PC-9 (cell line): Measurements from ENCODE around the gene WDR77. TPM values are rescaled to one million over a fixed set of nuclear protein-coding genes. Genes with fewer than 3 reads are reported as not detected.

Source experiments
- BruUV-seq: library from RNA; stranded (reverse); fragments of 400-500 nt; replicated peaks from 2 replicates; lab custom pipeline; 2021; lab: Mats Ljungman, UMichigan
- CTCF ChIA-PET: fragments of 300-600 bp; sonication (Branson Sonifier 250); formaldehyde crosslinking; loops from one replicate; lab custom pipeline; 2022; ENCODE audit warnings: antibody characterized with exemption; lab: Charles Lee
- POLR2A ChIA-PET: fragments of 300-600 bp; sonication (Branson Sonifier 250); formaldehyde crosslinking; loops from one replicate; lab custom pipeline; 2022; ENCODE audit warnings: antibody characterized with exemption; ENCODE audit not compliant: unreplicated experiment; lab: Charles Lee
- DNase-seq, 2 experiments: peaks; one replicate each; pipeline versions ENCODE4 v3.0.0 to v3.0.0-alpha.2; 2015 to 2022; ENCODE audit warnings: mixed read lengths in 1 of 2
- H2AFZ ChIP-seq: fragments of 200-600 bp; sonication (generic); 2 replicates; pipeline ENCODE4 v1.8.1; 2017; ENCODE audit warnings: antibody characterized with exemption
- H3F3A ChIP-seq: fragments of 200-600 bp; sonication (generic); 2 replicates; pipeline ENCODE4 v1.8.1; 2017; ENCODE audit warnings: antibody characterized with exemption, mild to moderate bottlenecking, low read depth; ENCODE audit not compliant: insufficient read depth
- H3K27ac ChIP-seq: fragments of 200-600 bp; sonication (generic); 2 replicates; pipeline ENCODE4 v1.6.1; 2016; ENCODE audit warnings: mixed run types
- H3K27me3 ChIP-seq: fragments of 200-600 bp; sonication (generic); 2 replicates; pipeline ENCODE4 v1.6.1; 2016; ENCODE audit warnings: low read depth, mixed run types; ENCODE audit not compliant: insufficient read depth
- H3K36me3 ChIP-seq: fragments of 200-600 bp; sonication (generic); 2 replicates; pipeline ENCODE4 v1.6.1; 2016; ENCODE audit warnings: low read depth, mixed run types
- H3K4me1 ChIP-seq: fragments of 200-600 bp; sonication (generic); replicated peaks from 2 replicates; pipeline ENCODE4 v1.6.1; 2016; ENCODE audit warnings: mixed run types; ENCODE audit not compliant: insufficient read depth
- H3K4me2 ChIP-seq: fragments of 200-600 bp; sonication (generic); 2 replicates; pipeline ENCODE4 v1.6.1; 2017; ENCODE audit warnings: mixed run types
- H3K4me3 ChIP-seq: fragments of 200-600 bp; sonication (generic); 2 replicates; pipeline ENCODE4 v1.6.1; 2016; ENCODE audit warnings: mixed run types
- H3K79me2 ChIP-seq: fragments of 200-600 bp; sonication (generic); 2 replicates; pipeline ENCODE4 v1.6.1; 2017; ENCODE audit warnings: low read depth, mixed run types
- H3K9me2 ChIP-seq: fragments of 200-600 bp; sonication (generic); 2 replicates; pipeline ENCODE4 v1.8.1; 2017; ENCODE audit warnings: mild to moderate bottlenecking; ENCODE audit not compliant: insufficient read depth
- H3K9me3 ChIP-seq: fragments of 200-600 bp; sonication (generic); 2 replicates; pipeline ENCODE4 v1.8.1; 2016; ENCODE audit warnings: low read depth; ENCODE audit not compliant: insufficient read depth
- H4K20me1 ChIP-seq: fragments of 200-600 bp; sonication (generic); 2 replicates; pipeline ENCODE4 v1.8.1; 2017; ENCODE audit not compliant: insufficient read depth
- EZH2 ChIP-seq: fragments of 200-600 bp; sonication (generic); IDR thresholded peaks from 2 replicates; pipeline ENCODE4 v1.8.0; 2017; ENCODE audit warnings: antibody characterized with exemption, low read depth
- intact Hi-C: fragments of 100-400 bp; cut with micrococcal nuclease; formaldehyde crosslinking; loops from one replicate; pipeline ENCODE4 v1.10.0; 2022; ENCODE audit not compliant: unreplicated experiment
- total RNA-seq: library from RNA; stranded (reverse); gene quantifications from 2 replicates; pipeline ENCODE4 v1.2.3, GENCODE V29; 2021
- TF ChIP-seq, protein P1 (sequence below): fragments of 200-600 bp; sonication (generic); conservative IDR thresholded peaks from 2 replicates; pipeline ENCODE4 v1.6.1; 2017; ENCODE audit warnings: mixed run types, antibody characterized with exemption, mild to moderate bottlenecking, moderate library complexity

Gene WDR77
- total RNA-seq, 1 experiment from 2014 or later: 23.7 TPM

GRCh38 chr1:111446546-111446945, 2.5 kb downstream of the WDR77 start:
- Histone ChIP-seq H3K27ac (no peak overlapping the region), H4K20me1 (peaks cover 12% of the 10 kb centered on the region; the same call in 1 of the 2 replicates), H3K36me3 (peaks cover 68% of the 10 kb centered on the region), H3K9me3 (no peaks in the 10 kb centered on the region), H3K79me2 (peaks cover 65% of the 10 kb centered on the region), H3K4me3 (no peak overlapping the region), H3K4me1 (peaks cover 23% of the 10 kb centered on the region), H2AFZ (no peak overlapping the region), H3F3A (no peaks in the 10 kb centered on the region), H3K27me3 (no peaks in the 10 kb centered on the region), H3K4me2 (no peak overlapping the region), H3K9me2 (no peaks in the 10 kb centered on the region)
- TF ChIP-seq, protein P1, sequence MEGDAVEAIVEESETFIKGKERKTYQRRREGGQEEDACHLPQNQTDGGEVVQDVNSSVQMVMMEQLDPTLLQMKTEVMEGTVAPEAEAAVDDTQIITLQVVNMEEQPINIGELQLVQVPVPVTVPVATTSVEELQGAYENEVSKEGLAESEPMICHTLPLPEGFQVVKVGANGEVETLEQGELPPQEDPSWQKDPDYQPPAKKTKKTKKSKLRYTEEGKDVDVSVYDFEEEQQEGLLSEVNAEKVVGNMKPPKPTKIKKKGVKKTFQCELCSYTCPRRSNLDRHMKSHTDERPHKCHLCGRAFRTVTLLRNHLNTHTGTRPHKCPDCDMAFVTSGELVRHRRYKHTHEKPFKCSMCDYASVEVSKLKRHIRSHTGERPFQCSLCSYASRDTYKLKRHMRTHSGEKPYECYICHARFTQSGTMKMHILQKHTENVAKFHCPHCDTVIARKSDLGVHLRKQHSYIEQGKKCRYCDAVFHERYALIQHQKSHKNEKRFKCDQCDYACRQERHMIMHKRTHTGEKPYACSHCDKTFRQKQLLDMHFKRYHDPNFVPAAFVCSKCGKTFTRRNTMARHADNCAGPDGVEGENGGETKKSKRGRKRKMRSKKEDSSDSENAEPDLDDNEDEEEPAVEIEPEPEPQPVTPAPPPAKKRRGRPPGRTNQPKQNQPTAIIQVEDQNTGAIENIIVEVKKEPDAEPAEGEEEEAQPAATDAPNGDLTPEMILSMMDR: no peak
- TF ChIP-seq EZH2: no peak
- ChIA-PET CTCF (no interaction called here), POLR2A (no interaction called here)
- no TSS peak for BruUV-seq
- intact Hi-C loops: loop anchor here (10.0 kb wide), 1 partner anchor 302 kb away; the partner anchor contains the start of genes CEPT1 and DRAM2
- DNase-seq: no peak

GRCh38 chr1:111444031-111444430, 5.0 kb downstream of the WDR77 start:
- Histone ChIP-seq H3K4me1 (peaks cover 8% of the 10 kb centered on the region), H2AFZ (no peak overlapping the region), H3K4me2 (no peak overlapping the region), H3K79me2 (peaks cover 42% of the 10 kb centered on the region), H4K20me1 (peaks cover 12% of the 10 kb centered on the region; the same call in 1 of the 2 replicates), H3K4me3 (no peak overlapping the region), H3K9me3 (no peaks in the 10 kb centered on the region), H3K27me3 (no peaks in the 10 kb centered on the region), H3K36me3 (peaks cover 76% of the 10 kb centered on the region), H3F3A (no peaks in the 10 kb centered on the region; the same call in 1 of the 2 replicates), H3K27ac (no peak overlapping the region), H3K9me2 (no peaks in the 10 kb centered on the region)
- BruUV-seq: no TSS peak
- DNase-seq: no peak
- POLR2A ChIA-PET: no interaction called here
- intact Hi-C loops: loop anchor here (10.0 kb wide), 1 partner anchor 299 kb away; the partner anchor contains the start of genes CEPT1 and DRAM2
- TF ChIP-seq, protein P1: no peak
- no peak for TF ChIP-seq EZH2
- CTCF ChIA-PET: interaction anchor here (0.7 kb wide), 1 partner anchor 21 kb away, joined by 3 read pairs; no protein-coding TSS in a partner anchor

DNA sequence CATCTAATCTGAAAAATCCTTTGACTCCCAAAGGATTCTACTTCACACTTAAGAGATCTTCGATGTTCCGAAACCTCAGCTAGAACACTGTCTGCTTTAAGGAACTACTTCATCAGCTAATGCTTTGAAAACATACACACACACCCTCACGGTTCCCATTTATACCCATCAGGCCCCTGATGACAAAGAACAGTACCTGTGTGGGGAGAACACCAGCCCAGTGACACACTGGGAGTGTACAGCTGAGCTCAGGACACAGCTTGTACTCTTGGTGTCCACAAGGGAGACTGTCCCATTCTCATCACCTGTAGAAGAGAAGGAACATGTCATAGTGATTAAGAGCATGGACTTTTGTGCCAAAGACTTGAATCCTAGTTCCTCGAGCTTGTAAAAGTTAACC, 6.6 kb downstream of the WDR77 start:
- Histone ChIP-seq H3K4me2 (no peak overlapping the region), H4K20me1 (peaks cover 10% of the 10 kb centered on the region; the same call in 1 of the 2 replicates), H3F3A (no peaks in the 10 kb centered on the region; the same call in 1 of the 2 replicates), H3K27ac (no peak overlapping the region), H3K9me2 (no peaks in the 10 kb centered on the region), H3K36me3 (peaks cover 72% of the 10 kb centered on the region), H2AFZ (no peak overlapping the region), H3K9me3 (no peaks in the 10 kb centered on the region), H3K27me3 (no peaks in the 10 kb centered on the region), H3K4me1 (peaks cover 2% of the 10 kb centered on the region), H3K79me2 (peaks cover 27% of the 10 kb centered on the region), H3K4me3 (no peak overlapping the region)
- no peak for DNase-seq
- BruUV-seq: no TSS peak
- POLR2A ChIA-PET: no interaction called here
- TF ChIP-seq EZH2: no peak
- TF ChIP-seq, protein P1: no peak
- intact Hi-C loops: loop anchor here (10.0 kb wide), 1 partner anchor 298 kb away; the partner anchor contains the start of genes CEPT1 and DRAM2
- CTCF ChIA-PET: no interaction called here
